GM19438 (cell line): ENCODE data around the gene SPINK2.
A peak's percentile ranks its signal among the peaks of the same experiment; 100 is the strongest.

ENCODE experiments used
- ATAC-seq: cut with Tn5 transposase; IDR thresholded peaks from one replicate; pipeline ENCODE4 v1.9.1; 2021; ENCODE audit warnings: low read depth; ENCODE audit not compliant: unreplicated experiment

Gene SPINK2, protein sequence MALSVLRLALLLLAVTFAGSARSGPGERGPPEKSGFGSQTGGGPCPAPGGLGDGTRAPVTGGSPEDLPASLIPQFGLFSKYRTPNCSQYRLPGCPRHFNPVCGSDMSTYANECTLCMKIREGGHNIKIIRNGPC

DNA sequence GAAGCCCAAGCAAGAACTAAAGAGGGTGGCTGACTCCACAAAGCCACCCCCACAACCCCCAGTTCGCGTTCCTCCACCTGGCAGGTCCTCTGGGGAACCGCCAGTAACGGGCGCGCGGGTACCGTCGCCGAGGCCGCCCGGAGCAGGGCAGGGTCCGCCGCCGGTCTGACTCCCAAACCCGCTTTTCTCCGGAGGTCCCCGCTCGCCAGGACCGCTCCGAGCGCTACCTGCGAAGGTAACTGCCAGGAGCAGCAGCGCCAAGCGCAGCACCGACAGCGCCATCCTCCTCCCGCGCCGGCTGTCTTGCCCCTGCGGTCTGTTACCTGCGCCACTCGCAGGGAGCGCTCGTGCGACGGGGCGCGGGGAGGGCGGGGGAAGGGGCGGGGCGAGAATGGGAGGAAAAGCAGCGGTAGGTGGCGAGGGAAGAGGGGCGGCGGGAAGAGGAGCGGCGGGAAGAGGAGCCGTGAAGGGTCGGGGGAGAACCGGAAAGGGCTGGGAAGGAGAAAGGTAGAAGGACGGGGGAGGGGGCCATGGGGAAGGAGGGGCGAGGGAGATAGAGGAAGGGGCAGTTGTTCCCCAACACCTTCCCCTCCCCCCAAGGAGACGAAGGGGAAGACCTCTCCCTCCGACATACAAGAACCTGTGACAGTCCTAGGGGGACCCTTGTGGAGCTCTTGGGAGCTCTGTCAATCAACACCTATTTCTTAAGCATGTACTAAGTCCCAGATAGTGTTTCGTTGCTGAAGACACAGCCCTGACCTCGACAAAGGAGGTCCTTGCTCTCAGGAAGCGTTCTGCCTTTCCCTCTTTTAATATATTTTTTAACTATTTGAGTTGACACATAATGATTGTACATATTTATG lies at the start of gene SPINK2:
SPINK2 (minus strand) TSS at position 321 of the 863 bp plus-strand sequence; CDS start at position 282, 39 bp downstream.
- peak; percentile 53 for ATAC-seq

DNA sequence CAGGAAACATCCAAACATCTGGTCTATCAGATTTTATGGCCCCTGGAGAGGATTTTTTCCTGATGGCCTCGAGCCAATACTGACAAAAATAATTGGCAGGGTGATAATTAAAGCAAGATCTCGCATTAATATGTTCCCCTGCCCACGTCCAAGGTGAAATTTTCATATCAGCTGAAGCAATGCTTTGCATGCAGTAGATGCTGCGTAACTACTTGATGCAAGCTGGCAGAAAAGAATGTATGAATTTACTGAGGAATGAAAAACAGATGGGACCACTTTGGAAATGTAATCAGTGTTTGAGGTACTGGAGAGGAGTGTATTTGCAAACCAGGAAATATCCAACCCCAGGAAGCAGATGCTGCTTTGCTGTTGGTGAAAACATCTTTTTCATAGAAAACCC lies 49.4 kb upstream of the SPINK2 start:
- no peak for ATAC-seq

DNA sequence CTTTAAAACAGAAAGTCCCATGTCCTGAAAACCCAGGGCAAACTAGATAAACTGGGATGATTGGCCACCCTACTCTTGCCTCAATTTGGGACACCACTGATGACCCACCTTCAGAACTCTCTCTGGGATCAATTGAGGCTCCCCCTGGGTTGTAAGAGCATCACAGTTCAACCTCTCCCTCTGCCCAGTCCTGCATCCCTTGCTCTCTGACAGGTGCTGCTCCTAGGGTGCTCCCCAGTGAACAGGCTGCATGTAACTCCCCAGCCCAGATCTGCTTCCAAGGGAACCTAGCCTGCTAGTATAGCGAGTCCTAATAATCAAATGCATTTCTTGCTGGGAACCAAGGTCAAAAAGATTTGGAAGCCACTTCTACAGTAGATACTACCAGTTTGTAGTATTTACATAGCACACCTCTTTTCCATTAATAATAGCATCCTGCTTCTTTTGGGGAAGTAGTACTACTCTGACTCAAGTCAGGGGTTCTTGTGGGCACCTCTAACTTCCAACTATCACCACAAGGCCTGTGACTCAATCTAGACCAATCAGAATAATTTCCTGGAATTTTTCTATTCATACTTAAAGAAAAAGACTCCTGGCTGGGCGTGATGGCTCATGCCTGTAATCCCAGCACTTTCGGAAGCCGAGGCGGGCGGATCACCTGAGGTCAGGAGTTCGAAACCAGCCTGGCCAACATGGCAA lies 42.1 kb upstream of the SPINK2 start:
- no peak for ATAC-seq

GRCh38 chr4:56861360-56861759 lies 39.9 kb upstream of the SPINK2 start:
- ATAC-seq: no peak

- no peak for ATAC-seq
These were observed 39.3 kb upstream of the SPINK2 start for GRCh38 chr4:56860781-56861180.

GRCh38 chr4:56859841-56860240 lies 38.3 kb upstream of the SPINK2 start:
- ATAC-seq: peak; percentile 75

DNA sequence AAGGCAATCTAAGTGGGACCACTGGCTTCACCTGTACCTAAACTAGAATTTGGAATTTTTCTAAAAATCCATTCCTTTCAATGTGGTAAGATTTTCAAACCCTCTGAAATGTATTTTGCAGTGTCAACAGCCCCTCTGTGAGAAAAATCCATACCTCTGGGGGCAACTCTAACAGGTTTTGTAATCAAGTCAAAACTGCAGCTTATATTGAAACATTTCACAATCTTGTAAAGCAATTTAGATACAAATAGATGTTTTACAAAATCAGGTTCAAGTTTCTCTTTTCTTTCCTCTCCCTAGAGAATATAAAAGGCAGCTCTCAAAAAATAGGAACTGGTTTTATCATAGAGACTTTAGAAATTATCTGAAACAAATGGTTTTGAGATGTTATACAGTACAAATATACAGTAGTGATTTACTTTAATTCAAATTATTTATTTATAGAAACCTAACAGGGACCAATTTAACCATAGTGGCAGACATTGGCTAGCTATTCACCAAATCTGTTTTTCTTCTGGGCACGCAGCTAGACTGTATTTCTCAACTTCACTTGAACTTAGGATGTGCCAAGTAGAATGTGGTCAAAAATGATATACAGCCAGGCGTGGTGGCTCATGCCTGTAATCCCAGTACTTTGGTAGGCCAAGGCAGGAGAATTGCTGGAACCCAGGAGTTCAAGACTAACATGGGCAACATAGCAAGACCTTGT lies 36.3 kb upstream of the SPINK2 start:
- no peak for ATAC-seq

- ATAC-seq: no peak
These were observed 35.2 kb upstream of the SPINK2 start for GRCh38 chr4:56856656-56857055.

DNA sequence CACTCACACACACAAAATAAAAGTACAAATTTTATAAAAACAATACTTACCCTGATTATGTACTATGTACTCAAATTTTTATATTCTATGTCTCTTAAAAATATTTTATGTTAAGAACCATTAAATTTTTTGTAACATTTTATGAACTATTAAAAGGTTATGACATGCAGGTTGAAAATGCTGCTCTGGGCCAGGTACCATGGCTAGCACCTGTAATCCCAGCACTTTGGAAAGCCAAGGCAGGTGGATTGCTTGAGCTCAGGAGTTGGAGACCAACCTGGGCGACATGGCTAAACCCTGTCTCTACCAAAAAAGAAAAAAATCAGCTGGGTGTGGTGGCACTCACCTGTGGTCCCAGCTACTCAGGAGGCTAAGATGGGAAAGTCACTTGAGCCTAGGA lies 29.4 kb upstream of the SPINK2 start:
- no peak for ATAC-seq

DNA sequence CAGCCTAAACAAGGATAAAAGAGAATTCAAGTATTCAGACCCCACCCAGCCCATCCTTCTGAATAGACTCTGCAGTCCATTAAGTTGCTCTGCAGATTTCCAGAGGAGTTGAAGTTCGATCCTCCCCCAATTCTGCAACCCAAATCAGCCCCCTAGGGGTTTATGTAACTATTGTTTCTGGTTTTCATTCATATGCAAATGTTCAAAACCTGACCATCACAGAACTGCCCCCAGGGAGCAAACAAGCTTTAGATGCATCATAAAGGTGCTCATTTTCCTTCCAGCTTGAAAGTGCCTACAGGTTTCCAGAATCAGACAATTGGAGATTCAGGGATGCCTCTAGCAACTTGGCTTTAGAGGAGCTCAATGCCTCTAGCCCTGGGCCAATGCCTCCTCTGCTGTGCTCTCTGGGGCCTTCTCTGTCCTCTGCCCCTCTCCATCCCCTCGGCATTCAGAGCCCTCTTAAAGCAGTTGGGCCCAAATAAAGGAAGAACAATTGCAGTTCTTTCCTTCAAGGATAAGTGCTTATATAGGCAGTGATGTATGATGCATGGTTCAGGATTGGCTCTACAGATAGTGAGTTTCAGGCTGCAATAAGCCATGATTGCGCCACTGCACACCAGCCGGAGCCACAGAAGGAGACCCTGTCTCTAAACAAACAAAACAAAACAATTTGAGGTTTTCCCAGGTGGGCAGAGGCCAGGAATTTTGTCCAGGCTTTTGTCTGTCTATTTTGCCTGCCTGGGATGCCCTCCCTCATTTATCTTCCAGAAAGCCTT lies 23.5 kb upstream of the SPINK2 start:
- no peak for ATAC-seq

DNA sequence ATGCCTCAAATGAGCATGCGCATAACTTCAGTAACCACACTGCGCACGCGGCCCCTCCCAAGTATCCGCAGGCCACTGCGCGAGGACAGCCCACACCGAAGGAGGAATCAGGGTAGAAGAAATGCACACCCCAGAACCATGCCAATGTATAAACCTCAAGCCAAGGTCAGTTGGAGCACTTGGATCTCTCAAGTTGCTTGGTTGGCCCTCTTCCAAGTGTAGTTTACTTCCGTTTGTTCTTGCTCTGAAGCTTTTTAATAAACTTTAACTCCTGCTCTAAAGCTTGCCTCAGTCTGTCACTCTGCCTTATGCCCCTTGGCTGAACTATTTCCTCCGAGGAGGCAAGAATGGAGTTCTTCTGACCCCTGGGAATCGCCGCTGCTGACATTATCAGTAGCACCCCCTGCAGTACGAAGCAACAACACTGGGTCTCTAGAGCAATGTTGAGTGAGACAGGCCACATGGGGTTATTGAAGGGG lies 22.0 kb upstream of the SPINK2 start:
- no peak for ATAC-seq

- ATAC-seq: no peak
These were observed 19.1 kb upstream of the SPINK2 start for GRCh38 chr4:56840559-56840958.

DNA sequence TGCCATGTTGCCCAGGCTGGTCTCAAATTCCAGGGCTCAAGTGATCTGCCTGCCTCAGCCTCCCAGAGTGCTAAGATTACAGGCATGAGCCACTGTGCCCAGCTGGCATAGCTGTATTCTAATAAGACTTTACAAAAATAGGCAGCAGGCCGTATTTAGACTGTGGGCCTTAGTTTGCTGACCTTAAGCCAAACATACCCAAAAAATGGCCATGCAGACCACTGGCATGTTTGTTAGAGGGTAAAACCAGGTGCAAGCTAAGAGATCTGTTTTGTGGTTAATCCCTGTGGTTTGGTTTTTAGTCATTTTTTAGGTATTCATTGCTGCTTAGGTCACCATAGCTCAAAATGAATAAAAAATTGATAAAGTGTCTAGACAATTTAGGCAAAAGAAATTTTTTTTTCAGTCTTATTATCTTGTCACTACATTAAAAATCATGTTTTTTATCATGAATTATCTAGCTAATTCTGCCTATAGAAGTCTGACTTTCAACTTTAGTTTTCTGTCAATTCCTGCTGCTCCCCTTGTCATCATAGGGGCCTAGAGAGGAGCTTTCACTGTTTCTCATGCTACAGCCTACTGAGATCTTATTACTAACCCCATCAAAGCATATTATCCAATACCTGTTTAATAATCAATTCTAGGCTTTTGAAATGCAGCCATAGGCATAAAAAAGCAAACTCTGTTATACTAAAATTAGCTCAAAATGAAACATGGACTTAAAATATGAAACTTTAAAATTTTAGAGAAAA lies 7.5 kb upstream of the SPINK2 start:
- ATAC-seq: peak; percentile 77

DNA sequence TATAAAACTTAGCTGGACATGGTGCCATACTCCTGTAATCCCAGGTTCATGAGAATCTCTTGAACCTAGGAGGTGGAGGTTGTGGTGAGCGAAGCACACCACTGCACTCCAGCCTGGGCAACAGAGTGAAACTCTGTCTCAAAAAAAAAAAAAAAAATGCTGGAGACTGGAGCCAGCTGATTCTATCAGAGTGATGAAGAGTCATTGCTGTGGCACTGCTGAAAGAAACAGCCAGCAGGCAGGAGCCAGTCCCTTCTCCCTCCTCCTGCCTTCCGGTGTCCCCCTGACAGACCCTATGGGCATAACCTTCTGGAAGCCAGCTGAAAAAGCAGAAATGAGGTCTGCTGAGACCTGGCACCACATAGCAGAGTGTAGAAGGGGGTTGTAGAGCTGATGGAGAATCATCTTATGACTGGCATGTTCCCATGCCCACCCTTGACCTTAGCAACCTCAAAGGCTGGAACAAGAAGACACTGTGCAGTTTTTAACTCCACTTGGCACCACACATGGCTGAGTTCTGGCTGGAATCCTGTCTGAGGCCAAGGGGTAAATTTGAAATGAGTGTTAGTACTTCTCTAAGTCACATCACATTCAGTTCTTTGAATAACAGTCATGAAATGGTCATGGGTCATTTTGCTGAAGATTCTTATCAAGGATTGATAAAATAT lies 2.6 kb upstream of the SPINK2 start:
- no peak for ATAC-seq

- ATAC-seq: no peak
These were observed 2.7 kb downstream of the SPINK2 start for GRCh38 chr4:56818797-56819196.

- ATAC-seq: peak; percentile 67
These were observed 3.5 kb downstream of the SPINK2 start for GRCh38 chr4:56817840-56818491.

- ATAC-seq: no peak
These were observed 14.8 kb downstream of the SPINK2 start for GRCh38 chr4:56806666-56807065.

- ATAC-seq: no peak
These were observed 16.9 kb downstream of the SPINK2 start for GRCh38 chr4:56804551-56804950.
